Heart left ventricle (tissue), 16 donors: Measurements from ENCODE around the gene C12orf43. TPM values are rescaled to one million over a fixed set of nuclear protein-coding genes. Genes with fewer than 3 reads are reported as not detected.

Experiments used
- ATAC-seq, 4 donors: fragments of 200-7000 bp; cut with Tn5 transposase; one replicate each; pipeline ENCODE4 v1.9.1; 2020 to 2022; ENCODE audit warnings: moderate library complexity in 4 of 4, mild to moderate bottlenecking in 3 of 4, moderate number of reproducible peaks in 1 of 4
- DNase-seq, 5 donors: peaks; one replicate each; pipeline ENCODE4 v3.0.0-alpha.2; 2020
- H3K27ac ChIP-seq, 12 donors: fragments of 200-600 bp; sonication (generic) in 4 of 12; one replicate each; pipeline versions ENCODE4 v1.5.0 to v1.8.0; 2016 to 2022; ENCODE audit warnings: mild to moderate bottlenecking in 2 of 12
- H3K27me3 ChIP-seq, 9 donors: fragments of 200-600 bp; sonication (generic) in 2 of 9; one replicate each; pipeline versions ENCODE4 v1.5.1 to v1.8.0; 2016 to 2022; ENCODE audit warnings: mild to moderate bottlenecking in 3 of 9
- H3K36me3 ChIP-seq, 9 donors: fragments of 200-600 bp; sonication (generic) in 2 of 9; one replicate each; pipeline versions ENCODE4 v1.5.0 to v1.8.0; 2018 to 2022; ENCODE audit warnings: mild to moderate bottlenecking in 2 of 9
- H3K4me1 ChIP-seq, 12 donors: fragments of 200-600 bp; sonication (generic) in 4 of 12; one replicate each; pipeline versions ENCODE4 v1.5.0 to v1.8.0; 2016 to 2022; ENCODE audit warnings: mild to moderate bottlenecking in 3 of 12
- H3K4me3 ChIP-seq, 12 donors: fragments of 200-600 bp; sonication (generic) in 4 of 12; one replicate each; pipeline versions ENCODE4 v1.5.0 to v1.8.0; 2017 to 2022; ENCODE audit warnings: mild to moderate bottlenecking in 9 of 12, moderate library complexity in 4 of 12
- H3K9me3 ChIP-seq, 12 donors: fragments of 200-600 bp; sonication (generic) in 4 of 12; one replicate each; pipeline versions ENCODE4 v1.5.0 to v1.8.0; 2016 to 2022; ENCODE audit warnings: mild to moderate bottlenecking in 1 of 12
- POLR2A ChIP-seq, 2 donors: fragments of 450-650 bp; IDR thresholded peaks; one replicate each; pipeline ENCODE4 v1.6.1; 2017; ENCODE audit warnings: antibody characterized with exemption in 2 of 2, mild to moderate bottlenecking in 2 of 2, moderate library complexity in 2 of 2
- WGBS, 4 donors: extraction: QIAGEN DNeasy Blood & Tissue Kit in 2 of 4; methylation state at CpG; one replicate each; pipeline versions ENCODE4 v1.1.5 to v1.1.7; 2013 to 2018; 5-methylcytosine and 5-hydroxymethylcytosine counted together
- intact Hi-C, 10 donors: fragments of 100-400 bp; cut with DNase I; formaldehyde crosslinking; loops; one replicate each; pipeline versions ENCODE4 v1.11.1 to v1.14.2; 2022
- polyA plus RNA-seq, 2 donors: library from polyadenylated mRNA; stranded (reverse); fragments of 200-250 nt; gene quantifications; one replicate each; pipeline ENCODE4 v1.2.3, GENCODE V29; 2013
- total RNA-seq, 9 donors: library from RNA; depleted of rRNA in 2 of 9; stranded (reverse); fragments of >200 nt in 2 of 9; fragmentation: NEBNext Ultra II Directional in 3 of 9; extraction: Animal tissue kit (Norgen Biotek cat#: 25700) in 3 of 9; gene quantifications; one replicate each; pipeline versions ENCODE4 v1.1.0 to v1.2.4, GENCODE V29; 2016 to 2023
- TF ChIP-seq, protein P1 (sequence below), 12 donors: fragments of 200-600 bp; sonication (generic) in 4 of 12; IDR thresholded peaks; one replicate each; pipeline versions ENCODE4 v1.5.0 to v1.8.0; 2018 to 2022; ENCODE audit warnings: antibody characterized with exemption in 12 of 12, mild to moderate bottlenecking in 5 of 12
- donor health status: ischemic (EF 13 %, LVEDD 7.1; RV severe dilation, severe dysfunction).
- donor health status: healthy with polysubstance abuse.
- donor health status: DM: no; HTN: yes; CAD: no.
- donor health status: DM: no; HTN: no; CAD: no.
- donor health status: ischemic (EF 25% LVEDD 6.9; RV normal size, moderate dysfunction).
- donor health status: ischemic (EF 25% LVEDD 5.7; RV mildly dilated, moderate dysfunction).
- donor health status: healthy.
- donor health status: DM: yes; HTN: yes; CAD: no.
- donor health status: ischemic (EF 35%, LVEDD 5.7; RV mildly dilated, moderate dysfunction).
- donor health status: nonischemic (EF 11% LVEDD 7.7; RV severe dilation, severe dysfunction).
- donor health status: DM: yes; HTN: yes; CAD: no.
- donor health status: PGD.
- donor health status: ischemic (EF 29% LVEDD 5.4; RV normal size, mild dysfunction).
- donor health status: nonischemic (EF 23%, LVEDD 6.1; RV moderate dilation, normal function).

The C12orf43 gene
- total and polyA plus RNA-seq, 11 donors = 5.9 to 16.3 (median 9.2) TPM

DNA sequence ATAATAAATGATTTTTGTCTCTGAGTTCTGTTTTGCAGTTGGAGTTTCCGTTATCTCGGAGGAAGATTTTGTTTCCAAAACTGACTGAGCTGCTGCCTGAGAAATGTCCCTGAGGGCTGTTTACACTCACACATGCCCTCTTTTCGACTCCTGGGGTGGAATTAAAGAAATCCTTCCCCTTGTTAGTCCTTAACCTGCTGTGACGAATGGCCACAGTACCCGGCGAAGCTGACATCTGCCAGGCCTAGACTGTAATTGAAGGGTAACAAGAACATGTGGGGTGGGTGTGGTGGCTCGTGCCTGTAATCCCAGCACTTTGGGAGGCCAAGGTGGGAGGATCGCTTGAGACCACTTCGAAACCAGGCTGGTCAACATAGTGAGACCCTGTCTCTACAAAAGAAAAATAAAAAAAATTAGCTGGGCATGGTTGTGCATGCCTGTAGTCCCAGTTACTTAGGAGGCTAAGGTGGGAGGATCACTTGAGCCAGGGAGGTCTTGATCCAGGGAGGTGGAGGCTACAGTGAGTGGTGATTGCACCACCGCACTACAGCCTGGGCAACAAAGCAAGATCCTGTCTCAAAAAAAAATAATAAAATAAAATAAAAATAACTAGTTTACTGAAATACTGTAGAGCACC lies 14.4 kb upstream of the C12orf43 start:
- peaks cover 0 to 21% (median 0%) of the 10 kb centered on the region in 9 donors for H3K36me3 ChIP-seq
- H3K4me1 ChIP-seq = peaks cover 0 to 28% (median 0%) of the 10 kb centered on the region in 12 donors

DNA sequence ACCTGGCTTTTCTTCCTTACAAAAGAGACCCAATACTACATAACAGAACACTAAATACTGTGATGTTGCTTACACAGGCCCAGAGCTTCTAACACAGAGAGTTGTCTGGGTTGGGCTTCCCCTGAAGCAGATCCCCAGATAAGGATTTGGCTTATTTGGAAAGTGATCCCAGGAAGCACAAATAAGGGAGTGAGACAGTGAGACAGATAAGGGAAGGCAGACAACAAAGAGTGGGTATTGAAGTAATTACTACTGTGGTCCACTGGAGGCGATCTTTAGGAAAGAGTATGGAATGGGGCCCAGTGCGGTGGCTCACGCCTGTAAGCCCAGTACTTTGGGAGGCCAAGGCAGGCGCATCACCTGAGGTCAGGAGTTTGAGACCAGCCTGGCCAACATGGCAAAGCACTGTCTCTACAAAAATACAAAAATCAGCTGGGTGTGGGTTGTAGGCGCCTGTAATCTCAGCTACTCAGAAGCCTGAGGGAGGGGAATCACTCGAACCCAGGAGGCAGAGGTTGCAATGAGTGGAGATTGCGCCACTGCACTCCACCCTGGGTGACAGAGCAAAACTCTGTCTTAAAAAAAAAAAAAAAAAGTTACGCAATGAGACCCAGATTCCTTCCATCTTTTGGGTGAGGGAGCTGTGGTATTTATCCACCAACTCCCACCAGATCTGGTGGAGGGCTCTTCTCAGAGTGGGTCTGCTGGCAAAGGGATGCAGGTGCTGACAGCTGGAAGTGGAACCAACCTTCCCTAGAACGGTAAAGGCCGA lies 10.2 kb upstream of the C12orf43 start:
- DNase-seq (no peak), ATAC-seq (no peak)
- 74 to 85% (median 80%) methylated on average over 10 of the region's 10 CpGs for WGBS, 4 donors
- H3K36me3 ChIP-seq = peaks cover 0 to 48% (median 0%) of the 10 kb centered on the region in 9 donors
- no peak overlapping the region for H3K27ac ChIP-seq
- H3K4me3 ChIP-seq = no peak overlapping the region
- no peaks in the 10 kb centered on the region for H3K27me3 ChIP-seq
- intact Hi-C loops = no loop called here
- H3K9me3 ChIP-seq = no peaks in the 10 kb centered on the region
- no peaks in the 10 kb centered on the region for H3K4me1 ChIP-seq
- TF ChIP-seq, protein P1, sequence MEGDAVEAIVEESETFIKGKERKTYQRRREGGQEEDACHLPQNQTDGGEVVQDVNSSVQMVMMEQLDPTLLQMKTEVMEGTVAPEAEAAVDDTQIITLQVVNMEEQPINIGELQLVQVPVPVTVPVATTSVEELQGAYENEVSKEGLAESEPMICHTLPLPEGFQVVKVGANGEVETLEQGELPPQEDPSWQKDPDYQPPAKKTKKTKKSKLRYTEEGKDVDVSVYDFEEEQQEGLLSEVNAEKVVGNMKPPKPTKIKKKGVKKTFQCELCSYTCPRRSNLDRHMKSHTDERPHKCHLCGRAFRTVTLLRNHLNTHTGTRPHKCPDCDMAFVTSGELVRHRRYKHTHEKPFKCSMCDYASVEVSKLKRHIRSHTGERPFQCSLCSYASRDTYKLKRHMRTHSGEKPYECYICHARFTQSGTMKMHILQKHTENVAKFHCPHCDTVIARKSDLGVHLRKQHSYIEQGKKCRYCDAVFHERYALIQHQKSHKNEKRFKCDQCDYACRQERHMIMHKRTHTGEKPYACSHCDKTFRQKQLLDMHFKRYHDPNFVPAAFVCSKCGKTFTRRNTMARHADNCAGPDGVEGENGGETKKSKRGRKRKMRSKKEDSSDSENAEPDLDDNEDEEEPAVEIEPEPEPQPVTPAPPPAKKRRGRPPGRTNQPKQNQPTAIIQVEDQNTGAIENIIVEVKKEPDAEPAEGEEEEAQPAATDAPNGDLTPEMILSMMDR (IDR thresholded peaks at IDR 0.05) = no peak
- no peak for TF ChIP-seq POLR2A (IDR thresholded peaks at IDR 0.05)

More for the DNA sequence above, 14.4 kb upstream of the C12orf43 start:
- Histone ChIP-seq H3K9me3 (no peaks in the 10 kb centered on the region), H3K27me3 (no peaks in the 10 kb centered on the region), H3K4me3 (no peak overlapping the region), H3K27ac (no peak overlapping the region)
- DNase-seq (no peak), ATAC-seq (no peak)
- no peak for TF ChIP-seq POLR2A (IDR thresholded peaks at IDR 0.05)
- TF ChIP-seq, protein P1 (IDR thresholded peaks at IDR 0.05) = no peak
- WGBS, 4 donors = 71 to 81% (median 78%) methylated on average over 10 of the region's 10 CpGs
- intact Hi-C loops = no loop called here

DNA sequence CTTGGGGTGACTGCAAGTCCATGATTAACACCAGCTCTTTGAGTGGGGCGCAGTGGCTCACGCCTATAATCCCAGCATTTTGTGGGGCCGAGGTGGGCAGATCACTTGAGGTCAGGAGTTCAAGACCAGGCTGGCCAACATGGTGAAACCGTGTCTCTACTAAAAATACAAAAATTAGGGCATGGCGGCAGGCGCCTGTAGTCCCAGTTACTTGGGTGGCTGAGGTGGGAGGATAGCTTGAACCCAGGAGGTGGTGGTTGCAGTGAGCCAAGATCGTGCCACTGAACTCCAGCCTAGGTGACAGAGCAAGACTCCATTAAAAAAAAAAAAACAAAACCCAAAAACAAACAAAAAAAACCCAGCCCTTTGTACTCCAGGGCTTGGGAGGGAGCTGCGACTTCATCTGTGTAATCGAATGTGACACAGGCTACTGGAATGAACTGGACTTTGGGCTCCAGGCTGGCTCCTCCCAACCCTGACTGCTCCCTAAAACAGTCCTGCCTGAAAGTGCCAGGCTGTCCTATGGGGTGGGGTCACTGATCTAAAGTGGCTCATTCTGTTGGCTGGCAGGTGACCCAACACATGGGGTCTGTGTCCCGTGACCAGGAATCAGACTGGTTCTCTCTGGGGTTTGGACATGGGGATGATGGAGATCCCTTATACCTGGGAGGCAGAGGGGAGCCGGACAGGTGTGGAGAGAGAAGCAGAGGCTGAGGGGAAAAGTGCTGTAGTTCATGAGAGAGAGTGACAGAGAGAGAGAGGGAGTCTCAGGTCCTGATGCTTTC lies 9.3 kb upstream of the C12orf43 start:
- H3K4me1 ChIP-seq = no peaks in the 10 kb centered on the region
- WGBS, 4 donors = 90 to 94% (median 92%) methylated on average over 11 of the region's 11 CpGs
- intact Hi-C loops = no loop called here
- DNase-seq (no peak), ATAC-seq (no peak)
- no peak overlapping the region for H3K27ac ChIP-seq
- H3K27me3 ChIP-seq = no peaks in the 10 kb centered on the region
- H3K36me3 ChIP-seq = peaks cover 0 to 53% (median 0%) of the 10 kb centered on the region in 9 donors
- H3K4me3 ChIP-seq = no peak overlapping the region
- H3K9me3 ChIP-seq = no peaks in the 10 kb centered on the region
- TF ChIP-seq POLR2A (IDR thresholded peaks at IDR 0.05) = no peak
- TF ChIP-seq, protein P1 (IDR thresholded peaks at IDR 0.05) = no peak

DNA sequence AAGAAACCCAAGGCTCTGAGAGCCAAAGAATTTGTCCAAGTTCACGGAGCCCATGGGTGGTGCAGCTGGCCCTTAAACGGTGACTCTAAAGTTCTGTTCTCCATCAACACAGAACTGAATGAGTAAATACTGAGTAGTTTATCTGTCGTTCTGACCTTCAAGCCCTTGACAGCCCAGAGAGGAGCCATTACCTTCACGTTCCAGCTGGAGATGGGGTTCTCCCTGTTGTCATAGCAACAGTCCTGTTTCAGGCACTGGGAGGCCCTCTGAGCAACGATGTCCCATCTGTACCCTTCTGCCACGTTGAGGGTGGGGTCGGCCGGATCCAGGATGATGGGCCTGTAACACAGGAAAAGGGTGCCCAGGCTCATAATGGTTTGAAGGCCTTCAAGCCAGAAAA lies 7.5 kb upstream of the C12orf43 start:
- H3K4me1 ChIP-seq = no peaks in the 10 kb centered on the region
- H3K36me3 ChIP-seq = peaks cover 0 to 60% (median 0%) of the 10 kb centered on the region in 9 donors
- TF ChIP-seq, protein P1 (IDR thresholded peaks at IDR 0.05) = no peak
- TF ChIP-seq POLR2A (IDR thresholded peaks at IDR 0.05) = no peak
- no peaks in the 10 kb centered on the region for H3K9me3 ChIP-seq
- intact Hi-C loops = no loop called here
- WGBS, 4 donors = 52 to 74% (median 65%) methylated on average over 7 to 8 of the region's 8 CpGs
- ATAC-seq = no peak
- DNase-seq = no peak
- no peak overlapping the region for H3K4me3 ChIP-seq
- H3K27ac ChIP-seq = no peak overlapping the region
- H3K27me3 ChIP-seq = no peaks in the 10 kb centered on the region
